GM12875 (cell line): ENCODE measurements around the gene SMARCD1.

ENCODE experiments used
- H3K4me3 ChIP-seq: one replicate; pipeline ENCODE4 v1.5.1; 2011; ENCODE audit warnings: low read depth, low read length, control low read depth
- TF ChIP-seq, protein P1 (sequence below): IDR thresholded peaks from 2 replicates; pipeline ENCODE4 v1.5.1; 2011; ENCODE audit warnings: low read depth, mild to moderate bottlenecking, control low read depth, inconsistent platforms, low read length, moderate library complexity, borderline replicate concordance; ENCODE audit not compliant: insufficient read depth

The SMARCD1 gene

DNA sequence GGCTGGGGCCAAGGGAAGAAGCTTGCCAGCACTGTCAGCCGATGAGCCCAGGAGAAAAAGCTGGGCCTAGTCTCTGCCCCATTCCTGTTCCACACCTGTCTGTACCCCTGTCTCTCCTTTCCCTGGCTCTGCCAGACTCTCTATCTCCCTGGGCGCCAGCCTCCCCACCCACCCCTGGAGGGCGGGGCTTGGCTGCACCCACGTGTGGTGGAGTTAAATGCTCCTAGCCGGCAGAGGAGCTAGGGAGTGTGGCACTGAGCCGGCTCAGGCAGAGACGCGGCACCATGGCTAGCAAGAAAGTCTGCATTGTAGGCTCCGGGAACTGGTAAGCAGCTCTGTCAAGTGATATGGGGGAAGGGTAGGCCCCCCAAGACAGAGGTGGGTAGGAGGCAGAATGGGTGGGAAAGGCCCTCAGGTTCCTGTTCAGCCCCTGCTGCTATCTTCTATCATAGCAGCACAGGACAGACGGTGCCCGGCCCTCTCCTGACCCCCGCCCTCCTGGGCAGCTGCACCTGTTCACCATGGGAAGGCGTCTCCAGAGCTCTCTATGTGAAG lies 18.7 kb downstream of the SMARCD1 start, which contains the start of gene GPD1:
Gene GPD1, plus strand, starts transcription at position 242 of the 555 bp plus-strand sequence. Its CDS starts 43 bp downstream, at position 285.
- TF ChIP-seq, protein P1, sequence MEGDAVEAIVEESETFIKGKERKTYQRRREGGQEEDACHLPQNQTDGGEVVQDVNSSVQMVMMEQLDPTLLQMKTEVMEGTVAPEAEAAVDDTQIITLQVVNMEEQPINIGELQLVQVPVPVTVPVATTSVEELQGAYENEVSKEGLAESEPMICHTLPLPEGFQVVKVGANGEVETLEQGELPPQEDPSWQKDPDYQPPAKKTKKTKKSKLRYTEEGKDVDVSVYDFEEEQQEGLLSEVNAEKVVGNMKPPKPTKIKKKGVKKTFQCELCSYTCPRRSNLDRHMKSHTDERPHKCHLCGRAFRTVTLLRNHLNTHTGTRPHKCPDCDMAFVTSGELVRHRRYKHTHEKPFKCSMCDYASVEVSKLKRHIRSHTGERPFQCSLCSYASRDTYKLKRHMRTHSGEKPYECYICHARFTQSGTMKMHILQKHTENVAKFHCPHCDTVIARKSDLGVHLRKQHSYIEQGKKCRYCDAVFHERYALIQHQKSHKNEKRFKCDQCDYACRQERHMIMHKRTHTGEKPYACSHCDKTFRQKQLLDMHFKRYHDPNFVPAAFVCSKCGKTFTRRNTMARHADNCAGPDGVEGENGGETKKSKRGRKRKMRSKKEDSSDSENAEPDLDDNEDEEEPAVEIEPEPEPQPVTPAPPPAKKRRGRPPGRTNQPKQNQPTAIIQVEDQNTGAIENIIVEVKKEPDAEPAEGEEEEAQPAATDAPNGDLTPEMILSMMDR = no peak
- H3K4me3 ChIP-seq = no peak within 1 kb of the TSS

DNA sequence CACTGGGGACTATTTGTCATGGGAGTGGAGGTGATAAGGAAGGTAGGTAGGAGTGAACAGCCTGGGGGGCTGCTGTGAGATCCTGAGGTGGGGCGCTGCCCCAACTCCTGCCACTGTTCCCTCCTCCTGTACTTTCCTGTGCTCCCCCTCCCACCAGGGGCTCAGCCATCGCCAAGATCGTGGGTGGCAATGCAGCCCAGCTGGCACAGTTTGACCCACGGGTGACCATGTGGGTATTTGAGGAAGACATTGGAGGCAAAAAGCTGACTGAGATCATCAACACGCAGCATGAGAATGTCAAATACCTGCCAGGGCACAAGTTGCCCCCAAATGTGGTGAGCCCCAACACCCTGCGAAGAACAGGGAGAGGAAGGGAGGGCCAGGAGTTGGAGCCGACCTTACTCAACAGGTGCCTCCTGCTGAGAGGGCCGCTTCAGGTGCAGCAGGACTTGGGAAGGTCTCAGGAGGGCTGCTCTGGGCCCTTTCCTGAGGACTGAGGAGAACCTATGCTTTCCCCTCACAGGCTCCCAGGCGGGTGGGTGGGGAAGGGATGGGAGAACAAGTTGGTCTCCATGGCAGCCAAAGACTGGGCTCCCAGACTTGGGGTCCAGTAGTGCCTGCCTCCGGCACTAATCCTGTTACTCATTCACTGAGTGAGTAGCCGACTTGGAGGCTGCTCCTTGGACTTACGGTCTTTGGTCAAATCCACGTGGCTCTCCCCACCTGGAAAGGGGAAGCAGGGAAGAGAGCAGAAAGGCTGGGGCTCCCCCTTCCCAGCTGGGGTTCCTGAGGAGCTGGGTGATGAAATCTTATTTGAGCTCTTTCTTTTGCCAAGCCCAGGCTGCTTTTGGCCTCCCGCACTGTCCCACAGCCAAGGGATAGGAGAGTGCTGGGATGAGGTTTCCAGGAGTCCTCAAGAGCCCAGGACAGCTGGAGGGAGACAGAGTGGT lies 19.6 kb downstream of the SMARCD1 start:
- no peak overlapping the region for H3K4me3 ChIP-seq
- TF ChIP-seq, protein P1 = no peak

DNA sequence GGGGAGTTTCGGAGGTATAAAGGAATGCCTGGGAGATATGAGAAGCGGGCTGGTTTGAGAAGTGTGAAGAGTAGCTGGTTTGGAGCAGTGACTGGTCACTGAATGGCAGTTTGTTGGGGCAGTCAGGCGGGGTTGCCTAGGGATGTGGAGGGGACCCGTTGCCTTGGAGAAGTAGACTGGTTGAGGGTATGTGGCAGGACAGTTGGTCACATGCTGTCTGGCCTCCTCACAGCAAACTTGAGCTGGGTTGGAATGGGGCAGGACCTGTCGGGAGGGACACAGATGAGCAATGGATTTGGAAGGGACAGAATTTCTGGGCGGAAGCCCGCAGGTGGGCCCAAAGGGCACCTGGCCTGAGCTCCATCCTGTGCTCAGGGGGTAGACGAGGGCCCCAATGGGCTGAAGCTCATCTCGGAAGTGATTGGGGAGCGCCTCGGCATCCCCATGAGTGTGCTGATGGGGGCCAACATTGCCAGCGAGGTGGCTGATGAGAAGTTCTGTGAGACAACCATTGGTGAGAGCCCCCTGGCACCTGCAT lies 20.8 kb downstream of the SMARCD1 start:
- no peak overlapping the region for H3K4me3 ChIP-seq
- TF ChIP-seq, protein P1 = no peak

DNA sequence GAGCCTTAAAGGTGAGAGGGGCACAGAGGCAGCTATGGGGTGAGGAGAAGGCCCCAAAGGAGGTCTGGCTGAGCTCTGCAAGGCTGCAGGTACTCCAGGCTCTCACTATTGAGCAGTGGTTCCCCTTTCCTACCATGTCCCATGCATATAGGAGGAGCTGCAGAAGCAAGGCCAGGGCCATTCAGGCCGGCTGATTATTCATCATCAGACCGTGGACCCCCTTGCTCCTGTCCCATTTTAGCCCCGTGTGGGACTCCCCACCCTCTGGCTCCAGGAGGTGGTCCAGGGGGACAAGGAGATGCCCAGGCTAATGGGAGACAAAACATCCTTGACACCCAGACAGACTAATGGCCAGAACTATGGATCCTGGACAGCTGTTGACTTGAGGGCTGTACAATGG lies 21.8 kb downstream of the SMARCD1 start:
- TF ChIP-seq, protein P1 = no peak

DNA sequence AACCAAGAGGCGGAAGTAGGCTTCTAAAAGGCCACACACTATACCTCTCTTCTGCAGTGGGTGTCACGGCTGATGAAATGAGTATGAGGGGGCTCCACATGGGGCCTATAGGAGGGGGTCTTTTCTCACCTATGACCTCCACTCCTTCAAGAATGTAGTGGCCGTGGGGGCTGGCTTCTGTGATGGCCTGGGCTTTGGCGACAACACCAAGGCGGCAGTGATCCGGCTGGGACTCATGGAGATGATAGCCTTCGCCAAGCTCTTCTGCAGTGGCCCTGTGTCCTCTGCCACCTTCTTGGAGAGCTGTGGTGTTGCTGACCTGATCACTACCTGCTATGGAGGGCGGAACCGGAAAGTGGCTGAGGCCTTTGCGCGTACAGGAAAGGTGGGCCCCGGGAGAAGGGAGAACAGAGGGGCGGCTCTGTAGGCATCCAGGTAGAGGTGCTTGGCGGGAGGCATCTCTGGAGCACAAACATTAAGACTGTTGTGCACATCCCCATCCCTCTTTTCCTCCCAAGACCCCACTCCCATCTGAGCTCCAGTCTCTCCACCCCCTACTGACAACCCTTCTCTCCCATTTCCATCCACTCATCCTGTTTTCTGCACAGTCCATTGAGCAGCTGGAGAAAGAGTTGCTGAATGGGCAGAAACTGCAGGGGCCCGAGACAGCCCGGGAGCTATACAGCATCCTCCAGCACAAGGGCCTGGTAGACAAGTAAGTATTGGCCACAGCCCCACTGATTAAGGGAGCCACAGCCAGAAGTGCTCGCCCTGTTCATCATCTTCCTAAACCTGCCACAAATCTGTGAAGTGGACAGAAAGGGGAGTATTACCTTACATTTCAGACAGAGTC lies 22.5 kb downstream of the SMARCD1 start:
- TF ChIP-seq, protein P1 = no peak

More for the DNA sequence above, 21.8 kb downstream of the SMARCD1 start:
- no peak overlapping the region for H3K4me3 ChIP-seq

DNA sequence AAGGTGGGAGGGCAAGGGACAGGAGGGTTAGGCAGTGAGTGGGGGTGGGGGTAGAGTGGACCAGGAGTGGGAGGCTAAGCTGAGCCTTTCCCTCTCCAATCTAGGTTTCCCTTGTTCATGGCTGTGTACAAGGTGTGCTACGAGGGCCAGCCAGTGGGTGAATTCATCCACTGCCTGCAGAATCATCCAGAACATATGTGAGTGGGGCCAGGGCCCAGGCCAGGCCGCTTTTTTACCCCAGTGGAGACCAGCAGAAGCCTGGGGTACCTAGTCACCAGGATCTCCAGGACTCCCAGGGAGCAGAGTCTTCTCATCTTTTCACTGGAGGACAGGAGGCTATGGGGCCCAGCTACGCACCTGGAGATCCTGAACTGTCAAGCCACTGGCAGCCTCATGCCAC lies 24.2 kb downstream of the SMARCD1 start:
- no peak overlapping the region for H3K4me3 ChIP-seq
- TF ChIP-seq, protein P1 = no peak

More for the DNA sequence above, 22.5 kb downstream of the SMARCD1 start:
- no peak overlapping the region for H3K4me3 ChIP-seq
